ENCODE measurements around the gene RASA3.

The RASA3 gene

GRCh38 chr13:113963376-113963775, 169.0 kb downstream of the RASA3 start:
- DNase-seq: no peak

- no peak for DNase-seq
These were observed 169.4 kb downstream of the RASA3 start for GRCh38 chr13:113962975-113963374.

- DNase-seq: no peak
These were observed 170.0 kb downstream of the RASA3 start for GRCh38 chr13:113962386-113962785.

- DNase-seq: no peak
These were observed 172.0 kb downstream of the RASA3 start for GRCh38 chr13:113960276-113960948.

- DNase-seq: no peak
These were observed 173.2 kb downstream of the RASA3 start for GRCh38 chr13:113959198-113959597.

GRCh38 chr13:113958373-113958772, 174.1 kb downstream of the RASA3 start:
- DNase-seq: no peak

GRCh38 chr13:113956571-113956970, 175.9 kb downstream of the RASA3 start:
- no peak for DNase-seq

GRCh38 chr13:113955691-113956090, 176.7 kb downstream of the RASA3 start:
- no peak for DNase-seq

GRCh38 chr13:113955235-113955634, 177.2 kb downstream of the RASA3 start:
- no peak for DNase-seq

GRCh38 chr13:113954046-113954835, 178.2 kb downstream of the RASA3 start:
- DNase-seq: no peak

- DNase-seq: no peak
These were observed 178.9 kb downstream of the RASA3 start for GRCh38 chr13:113953561-113953960.

- no peak for DNase-seq
These were observed 179.4 kb downstream of the RASA3 start for GRCh38 chr13:113952983-113953520.

GRCh38 chr13:113952151-113952982, 180.1 kb downstream of the RASA3 start:
- DNase-seq: no peak

GRCh38 chr13:113951246-113951999, 181.0 kb downstream of the RASA3 start:
- peak in 4 of 5 donors; percentile 23 to 43 (median 26) for DNase-seq

- no peak for DNase-seq
These were observed 181.8 kb downstream of the RASA3 start for GRCh38 chr13:113950451-113951245.

- DNase-seq: no peak
These were observed 182.9 kb downstream of the RASA3 start for GRCh38 chr13:113949546-113949945.

GRCh38 chr13:113948034-113948742, 184.2 kb downstream of the RASA3 start:
- DNase-seq: no peak

GRCh38 chr13:113947311-113948033, 185.0 kb downstream of the RASA3 start:
- DNase-seq: no peak

- DNase-seq: no peak
These were observed 185.8 kb downstream of the RASA3 start for GRCh38 chr13:113946409-113947181.
